SJSA1 (cell line): ENCODE data around the gene NTM. TPM values are rescaled to one million over a fixed set of nuclear protein-coding genes. Genes with fewer than 3 reads are reported as not detected.

Experiments used
- DNase-seq, 2 experiments: peaks; one replicate each; pipeline ENCODE4 v3.0.0-alpha.2; 2015 to 2020; ENCODE audit warnings: low spot score in 2 of 2, low read depth in 1 of 2
- H3K27ac ChIP-seq: fragments of 250-450 bp; sonication (Bioruptor Pico); 2 replicates; pipeline ENCODE4 v1.5.1; 2020; ENCODE audit warnings: mild to moderate bottlenecking, moderate library complexity
- H3K27me3 ChIP-seq: fragments of 250-450 bp; sonication (Bioruptor Pico); replicated peaks from 2 replicates; pipeline ENCODE4 v1.5.1; 2020; ENCODE audit warnings: mild to moderate bottlenecking, moderate library complexity
- H3K36me3 ChIP-seq: fragments of 250-450 bp; sonication (Bioruptor Pico); 2 replicates; pipeline ENCODE4 v1.5.1; 2020; ENCODE audit warnings: mild to moderate bottlenecking
- H3K4me1 ChIP-seq: fragments of 250-450 bp; sonication (Bioruptor Pico); replicated peaks from 2 replicates; pipeline ENCODE4 v1.6.1; 2021; ENCODE audit warnings: mild to moderate bottlenecking
- H3K4me3 ChIP-seq: fragments of 250-450 bp; sonication (Bioruptor Pico); 2 replicates; pipeline ENCODE4 v1.5.1; 2020; ENCODE audit warnings: mild to moderate bottlenecking
- H3K9me3 ChIP-seq: fragments of 250-450 bp; sonication (Bioruptor Pico); replicated peaks from 2 replicates; pipeline ENCODE4 v1.5.1; 2020; ENCODE audit warnings: mild to moderate bottlenecking
- total RNA-seq: library from RNA; depleted of rRNA; stranded (reverse); fragments of >200 nt; shearing (Covaris generic); gene quantifications from 2 replicates; pipeline ENCODE4 v1.2.3, GENCODE V29; 2014

The NTM gene
- total RNA-seq, 1 experiment from 2014 or later, result 0.34 TPM

DNA sequence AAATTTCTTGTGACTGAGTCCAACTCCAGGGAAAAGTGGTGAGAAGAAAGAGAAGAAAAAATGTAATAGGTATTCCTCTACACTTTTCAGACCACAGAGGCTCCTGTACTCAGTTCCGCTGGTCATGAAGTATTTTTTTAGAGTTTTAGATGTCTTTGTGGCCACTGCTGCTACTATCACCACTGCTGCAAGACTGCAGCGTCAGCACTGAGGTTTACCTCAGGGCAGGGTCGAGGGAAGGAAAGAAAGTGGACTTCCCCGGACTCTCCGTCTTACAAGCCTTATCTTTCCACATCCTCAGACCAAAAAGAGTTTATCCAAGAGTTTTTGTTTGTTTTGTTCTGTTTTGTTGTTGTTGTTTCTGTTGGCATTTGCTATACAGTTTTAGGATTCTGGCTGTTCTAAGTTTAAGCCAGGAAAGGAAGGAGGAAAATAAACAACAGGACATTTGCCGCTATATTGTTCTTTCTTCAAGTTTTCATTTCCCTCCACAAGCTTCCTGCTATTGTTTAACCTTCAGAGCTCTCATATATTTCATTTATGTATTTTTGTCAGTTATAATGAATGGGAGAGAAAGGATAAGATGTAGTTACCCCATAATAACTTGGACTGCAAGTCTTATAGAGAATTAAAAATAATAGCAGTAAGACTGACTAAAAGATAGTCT lies 919.3 kb downstream of the NTM start:
- Histone ChIP-seq H3K27ac (no peak overlapping the region), H3K9me3 (no peaks in the 10 kb centered on the region), H3K4me3 (no peak overlapping the region), H3K27me3 (no peaks in the 10 kb centered on the region), H3K4me1 (no peaks in the 10 kb centered on the region), H3K36me3 (no peaks in the 10 kb centered on the region)
- no peak for DNase-seq

DNA sequence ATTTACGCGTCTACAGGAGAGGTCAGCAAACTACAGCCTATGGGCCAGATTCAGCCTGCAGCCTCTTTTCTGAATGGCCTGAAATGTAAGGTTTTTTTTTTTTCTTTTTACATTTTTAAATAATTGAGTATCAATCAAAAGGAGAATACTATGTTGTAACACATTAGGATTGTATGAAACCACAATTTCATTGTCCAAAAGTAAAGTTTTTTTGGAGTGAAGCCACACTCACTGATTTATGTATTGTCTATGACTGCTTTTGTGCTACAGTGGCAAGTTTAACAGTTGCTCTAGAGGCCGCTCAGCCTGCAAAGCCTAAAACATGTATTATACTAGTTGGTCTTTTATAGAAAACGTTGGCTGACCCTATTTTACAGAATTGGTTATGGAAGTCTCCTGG lies 923.2 kb downstream of the NTM start:
- no peaks in the 10 kb centered on the region for H3K27me3 ChIP-seq
- H3K4me1 ChIP-seq, result no peaks in the 10 kb centered on the region
- H3K27ac ChIP-seq, result no peak overlapping the region
- DNase-seq, result no peak
- H3K36me3 ChIP-seq, result no peaks in the 10 kb centered on the region
- H3K4me3 ChIP-seq, result no peak overlapping the region
- H3K9me3 ChIP-seq, result no peaks in the 10 kb centered on the region

DNA sequence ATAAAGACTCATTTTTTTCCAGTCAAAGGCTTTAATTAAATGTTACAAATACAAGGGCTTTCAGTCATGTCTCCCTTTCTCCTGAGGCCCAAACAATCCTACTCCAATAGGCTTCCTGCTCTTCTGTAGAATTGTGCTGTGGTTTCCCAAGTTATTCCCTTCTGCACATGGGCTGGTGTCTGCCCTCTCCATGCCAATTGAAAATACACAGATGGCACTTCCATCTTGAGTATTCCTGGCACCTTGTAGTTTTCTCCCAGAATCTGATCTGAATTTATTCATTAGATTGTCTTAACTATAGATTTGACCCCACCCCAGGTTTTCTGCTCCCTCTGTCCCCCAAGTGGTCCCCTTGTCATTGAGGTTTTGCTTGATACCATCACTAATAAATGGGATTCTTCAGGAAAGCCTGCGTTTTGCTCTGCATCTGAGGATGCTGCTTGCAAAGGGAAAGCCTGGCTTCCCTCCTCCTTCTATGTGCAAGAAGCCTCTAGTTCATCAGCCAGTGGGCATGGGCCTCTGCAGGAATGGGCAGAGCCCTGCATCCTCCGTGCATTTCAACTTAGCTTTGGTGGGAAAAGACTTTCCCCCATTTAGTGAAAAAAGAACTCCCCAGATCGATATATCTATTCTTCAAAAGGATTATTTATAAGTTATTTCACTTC lies 926.7 kb downstream of the NTM start:
- H3K36me3 ChIP-seq, result no peaks in the 10 kb centered on the region
- no peak for DNase-seq
- no peak overlapping the region for H3K27ac ChIP-seq

DNA sequence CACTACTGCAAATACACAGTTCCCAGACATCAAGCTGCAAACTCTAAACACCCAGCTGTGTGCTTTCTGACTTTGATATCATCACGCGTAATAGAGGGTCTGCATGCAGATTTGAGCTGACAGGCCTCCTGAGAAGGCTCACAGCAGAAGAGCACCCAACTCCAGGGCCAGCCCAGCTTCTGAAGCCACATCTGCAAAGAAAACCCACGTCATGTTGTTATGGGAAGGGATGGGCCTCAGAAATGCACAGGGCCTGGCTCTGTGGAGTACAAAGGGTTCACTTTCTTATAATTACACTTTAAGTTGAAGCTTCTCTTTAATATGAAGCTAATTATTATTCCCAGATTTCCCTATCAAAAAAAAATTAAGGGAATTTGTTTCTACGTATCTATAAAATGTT lies 927.9 kb downstream of the NTM start:
- no peak for DNase-seq
- Histone ChIP-seq H3K4me1 (no peaks in the 10 kb centered on the region), H3K4me3 (no peak overlapping the region), H3K27me3 (no peaks in the 10 kb centered on the region), H3K9me3 (no peaks in the 10 kb centered on the region), H3K36me3 (no peaks in the 10 kb centered on the region), H3K27ac (no peak overlapping the region)

More for the DNA sequence above, 926.7 kb downstream of the NTM start:
- Histone ChIP-seq H3K27me3 (no peaks in the 10 kb centered on the region), H3K4me3 (no peak overlapping the region), H3K4me1 (no peaks in the 10 kb centered on the region), H3K9me3 (no peaks in the 10 kb centered on the region)

DNA sequence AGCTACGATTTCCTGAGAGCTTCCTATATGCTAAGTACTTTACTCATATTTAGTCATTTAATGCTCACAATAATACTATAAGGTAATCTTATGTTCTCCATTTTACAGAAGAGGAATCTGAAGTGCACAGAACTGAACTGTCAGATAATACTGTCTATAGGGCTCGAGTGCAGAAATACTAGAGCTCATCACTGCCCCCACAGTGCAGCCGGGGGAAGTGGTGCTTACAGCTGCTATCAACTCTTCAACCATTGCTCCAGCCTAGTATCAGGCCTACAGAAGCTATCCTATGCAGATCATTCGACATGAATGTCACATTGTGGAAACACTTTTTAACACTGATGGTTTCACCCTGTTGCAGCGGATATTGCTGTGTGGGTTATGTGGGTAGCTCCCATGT lies 929.9 kb downstream of the NTM start:
- Histone ChIP-seq H3K36me3 (no peaks in the 10 kb centered on the region), H3K27me3 (no peaks in the 10 kb centered on the region), H3K9me3 (no peaks in the 10 kb centered on the region), H3K27ac (no peak overlapping the region), H3K4me1 (no peaks in the 10 kb centered on the region), H3K4me3 (no peak overlapping the region)
- DNase-seq, result no peak

DNA sequence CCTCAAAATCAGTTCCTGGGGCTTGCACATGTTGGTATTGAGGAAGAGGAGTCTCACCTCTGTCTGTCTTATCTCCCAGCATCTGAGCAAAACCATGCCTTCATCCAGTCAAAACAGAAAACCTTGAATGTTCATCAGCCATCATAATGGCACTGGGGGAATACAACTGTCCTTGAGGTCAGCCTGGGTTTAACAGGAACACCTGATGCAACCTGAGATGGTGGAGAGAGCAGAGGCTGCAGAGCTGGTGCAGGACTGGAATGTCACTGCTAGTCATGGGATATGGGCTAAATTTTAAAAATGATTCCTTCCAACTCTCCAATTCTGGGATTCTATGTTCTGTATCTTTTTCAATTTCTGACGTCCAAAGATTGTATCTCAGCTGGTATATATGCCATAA lies 931.0 kb downstream of the NTM start:
- no peaks in the 10 kb centered on the region for H3K36me3 ChIP-seq
- no peak for DNase-seq
- H3K4me1 ChIP-seq, result no peaks in the 10 kb centered on the region
- H3K27ac ChIP-seq, result no peak overlapping the region
- H3K4me3 ChIP-seq, result no peak overlapping the region
- no peaks in the 10 kb centered on the region for H3K27me3 ChIP-seq
- no peaks in the 10 kb centered on the region for H3K9me3 ChIP-seq

DNA sequence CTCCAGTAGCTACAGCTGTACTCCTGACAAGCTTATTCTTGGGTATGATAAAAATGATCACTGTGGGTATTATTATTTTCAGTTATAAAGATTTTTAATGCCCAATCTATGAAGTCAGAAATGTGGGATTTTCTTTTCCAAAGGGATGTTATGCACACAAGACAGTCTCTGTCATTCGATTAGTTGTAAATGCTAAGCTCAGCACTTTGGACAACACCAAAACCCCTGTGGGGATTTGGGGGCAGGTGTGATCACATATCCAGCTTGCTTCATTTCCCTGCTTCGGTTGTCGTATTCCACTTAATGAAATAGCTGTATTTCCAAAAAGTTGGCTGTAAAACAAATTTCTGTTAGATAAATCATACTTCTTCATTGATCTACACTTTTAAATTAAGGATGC lies 931.5 kb downstream of the NTM start:
- H3K36me3 ChIP-seq, result no peaks in the 10 kb centered on the region
- no peak for DNase-seq
- H3K27me3 ChIP-seq, result no peaks in the 10 kb centered on the region
- no peaks in the 10 kb centered on the region for H3K4me1 ChIP-seq
- H3K27ac ChIP-seq, result no peak overlapping the region
- H3K4me3 ChIP-seq, result no peak overlapping the region
- no peaks in the 10 kb centered on the region for H3K9me3 ChIP-seq

DNA sequence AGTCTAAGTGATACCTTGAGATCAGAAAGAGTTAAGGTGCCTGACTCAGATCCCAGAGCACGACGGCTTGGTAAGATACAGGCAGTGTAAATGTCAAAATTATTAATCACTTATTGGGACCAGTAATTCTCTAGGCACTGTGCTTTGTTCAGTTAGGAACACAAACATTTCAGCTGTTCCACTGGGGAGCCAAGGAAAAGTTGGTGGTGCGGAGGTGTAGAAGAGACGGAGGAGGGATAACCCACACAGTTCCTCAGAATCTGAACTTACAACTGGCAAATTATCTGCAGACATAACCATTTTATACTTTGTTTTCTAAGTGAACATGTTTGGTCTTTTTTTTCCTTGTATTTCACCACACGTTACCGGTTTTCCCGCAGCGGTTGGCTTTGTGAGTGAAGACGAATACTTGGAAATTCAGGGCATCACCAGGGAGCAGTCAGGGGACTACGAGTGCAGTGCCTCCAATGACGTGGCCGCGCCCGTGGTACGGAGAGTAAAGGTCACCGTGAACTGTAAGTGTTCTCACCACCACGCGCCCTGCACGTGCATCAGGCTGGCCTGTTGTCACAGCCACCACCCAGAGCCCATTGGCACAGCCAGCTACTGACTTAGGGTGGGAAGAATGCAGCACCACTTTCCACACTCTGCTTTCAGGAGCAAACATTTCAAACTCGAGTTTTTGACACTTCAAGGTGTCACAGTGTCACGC lies 937.0 kb downstream of the NTM start:
- Histone ChIP-seq H3K9me3 (no peaks in the 10 kb centered on the region), H3K27ac (no peak overlapping the region), H3K4me1 (no peaks in the 10 kb centered on the region; the same call in 1 of the 2 replicates), H3K4me3 (no peak overlapping the region), H3K27me3 (no peaks in the 10 kb centered on the region), H3K36me3 (no peaks in the 10 kb centered on the region)
- DNase-seq, result no peak

DNA sequence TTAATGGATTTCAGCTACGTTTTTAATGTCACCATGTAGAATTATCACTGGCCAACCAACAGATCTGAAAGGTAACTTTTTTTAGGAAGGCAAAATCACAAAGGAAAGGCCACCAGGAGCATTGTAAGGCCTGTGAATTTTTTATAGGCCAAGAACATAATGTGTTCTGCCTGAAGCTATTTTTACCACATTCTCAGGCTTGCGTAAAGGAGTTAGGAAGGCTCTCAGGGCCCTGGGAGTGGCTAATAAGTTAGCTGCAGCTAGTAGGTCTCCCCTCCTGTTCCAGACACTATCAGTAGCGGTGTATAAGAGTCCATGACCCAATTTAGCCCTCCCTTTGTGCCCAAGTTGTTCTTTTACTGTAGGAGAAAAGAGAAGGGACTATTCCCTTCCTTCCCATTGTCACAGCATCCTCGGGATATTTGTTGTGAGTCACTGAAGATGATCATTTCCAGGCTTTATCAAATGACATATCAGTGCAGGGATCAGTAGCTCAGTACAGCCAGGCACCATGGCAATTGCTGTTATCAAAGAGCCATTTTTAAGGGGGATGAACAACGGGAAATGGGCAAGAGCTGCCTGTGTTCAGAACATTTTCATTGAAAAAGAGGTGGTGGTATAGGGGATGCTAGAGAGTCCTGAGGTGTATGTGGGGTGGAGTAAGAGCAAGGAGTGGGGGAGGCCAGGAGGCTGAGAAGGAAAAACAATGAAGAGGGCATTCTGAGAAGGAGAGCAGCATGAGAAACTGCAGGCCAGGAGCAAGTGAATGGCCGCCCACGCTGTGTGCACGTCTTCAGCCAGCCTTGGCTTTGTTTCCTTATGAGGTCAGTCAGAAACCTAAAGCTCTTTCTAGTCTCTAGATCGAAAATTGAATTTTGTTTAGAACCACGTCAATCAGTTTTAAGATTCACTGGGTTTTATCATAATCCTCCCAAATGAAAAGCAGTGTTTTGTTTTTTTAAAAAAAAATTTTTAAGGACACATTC lies 940.3 kb downstream of the NTM start:
- H3K27ac ChIP-seq, result no peak overlapping the region
- DNase-seq, result no peak
- no peak overlapping the region for H3K4me3 ChIP-seq
- no peaks in the 10 kb centered on the region for H3K9me3 ChIP-seq
- H3K27me3 ChIP-seq, result no peaks in the 10 kb centered on the region
- no peaks in the 10 kb centered on the region; the same call in 1 of the 2 replicates for H3K4me1 ChIP-seq
- no peaks in the 10 kb centered on the region for H3K36me3 ChIP-seq

DNA sequence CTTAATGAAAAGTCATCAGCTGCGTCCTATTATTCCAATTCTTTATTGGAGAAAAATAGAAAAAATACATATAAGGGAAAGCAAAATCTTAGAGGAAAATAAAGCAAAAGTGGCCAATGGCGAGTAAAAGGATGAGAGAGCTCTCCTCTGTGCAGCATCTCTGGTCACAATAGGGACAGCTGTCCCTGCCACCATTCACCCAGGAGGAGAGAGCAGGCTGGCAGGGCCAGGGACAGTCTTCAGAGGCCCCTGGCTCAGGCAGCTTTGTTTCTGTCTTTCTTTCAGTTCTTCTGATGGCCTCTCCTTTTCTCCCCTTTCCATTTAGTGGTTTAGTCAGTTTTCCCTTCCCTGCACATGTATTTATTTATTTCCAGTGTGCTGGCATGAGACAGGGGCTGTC lies 941.3 kb downstream of the NTM start:
- no peak for DNase-seq
- Histone ChIP-seq H3K36me3 (no peaks in the 10 kb centered on the region), H3K27me3 (no peaks in the 10 kb centered on the region), H3K27ac (no peak overlapping the region), H3K4me3 (no peak overlapping the region), H3K9me3 (no peaks in the 10 kb centered on the region), H3K4me1 (no peaks in the 10 kb centered on the region; the same call in 1 of the 2 replicates)

DNA sequence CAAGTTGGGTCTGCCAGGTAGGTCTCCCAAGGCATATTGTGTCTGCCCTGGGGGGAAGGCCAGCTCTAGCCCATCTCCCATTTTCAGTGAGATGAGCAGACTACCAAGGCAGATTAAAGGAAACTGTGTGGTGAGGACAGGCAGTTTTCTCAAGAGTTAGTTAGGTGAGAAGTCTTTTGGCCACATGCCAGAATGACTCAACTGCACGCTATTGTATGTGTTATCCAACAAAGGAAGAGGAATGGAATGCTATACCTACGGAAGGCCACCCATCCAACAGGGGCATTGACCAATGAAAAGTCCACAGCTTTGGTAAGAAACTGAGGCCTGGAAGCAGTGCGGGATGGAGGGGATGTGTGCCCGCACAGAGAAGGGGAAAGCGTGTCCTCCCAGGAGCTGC lies 941.7 kb downstream of the NTM start:
- Histone ChIP-seq H3K4me3 (no peak overlapping the region), H3K36me3 (no peaks in the 10 kb centered on the region), H3K27ac (no peak overlapping the region), H3K27me3 (no peaks in the 10 kb centered on the region), H3K4me1 (no peaks in the 10 kb centered on the region; the same call in 1 of the 2 replicates), H3K9me3 (no peaks in the 10 kb centered on the region)
- peak; percentile 43 to 44 for DNase-seq

DNA sequence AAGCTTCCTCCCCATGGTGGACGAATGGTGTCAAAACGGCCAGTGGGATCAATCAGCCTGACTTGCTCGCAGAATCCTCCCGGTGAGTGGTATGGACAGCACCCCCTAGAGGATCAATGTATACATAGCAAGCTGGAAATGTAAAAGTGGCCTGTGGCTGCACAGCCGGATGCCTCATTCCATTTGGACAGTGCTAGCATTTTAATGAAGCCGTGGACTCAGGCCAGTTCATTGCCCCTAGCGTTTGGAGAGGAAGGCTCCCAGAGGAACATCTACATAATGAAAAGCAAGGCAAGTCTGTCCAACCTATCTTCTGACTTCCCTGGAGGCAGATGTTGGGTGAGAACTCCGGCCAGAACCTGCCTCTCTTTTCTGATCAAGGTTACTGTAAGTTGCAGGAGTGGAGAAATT lies 942.3 kb downstream of the NTM start:
- no peak overlapping the region for H3K27ac ChIP-seq
- no peak for DNase-seq
- no peaks in the 10 kb centered on the region for H3K9me3 ChIP-seq
- no peaks in the 10 kb centered on the region; the same call in 1 of the 2 replicates for H3K4me1 ChIP-seq
- H3K27me3 ChIP-seq, result no peaks in the 10 kb centered on the region
- no peak overlapping the region for H3K4me3 ChIP-seq
- H3K36me3 ChIP-seq, result no peaks in the 10 kb centered on the region

DNA sequence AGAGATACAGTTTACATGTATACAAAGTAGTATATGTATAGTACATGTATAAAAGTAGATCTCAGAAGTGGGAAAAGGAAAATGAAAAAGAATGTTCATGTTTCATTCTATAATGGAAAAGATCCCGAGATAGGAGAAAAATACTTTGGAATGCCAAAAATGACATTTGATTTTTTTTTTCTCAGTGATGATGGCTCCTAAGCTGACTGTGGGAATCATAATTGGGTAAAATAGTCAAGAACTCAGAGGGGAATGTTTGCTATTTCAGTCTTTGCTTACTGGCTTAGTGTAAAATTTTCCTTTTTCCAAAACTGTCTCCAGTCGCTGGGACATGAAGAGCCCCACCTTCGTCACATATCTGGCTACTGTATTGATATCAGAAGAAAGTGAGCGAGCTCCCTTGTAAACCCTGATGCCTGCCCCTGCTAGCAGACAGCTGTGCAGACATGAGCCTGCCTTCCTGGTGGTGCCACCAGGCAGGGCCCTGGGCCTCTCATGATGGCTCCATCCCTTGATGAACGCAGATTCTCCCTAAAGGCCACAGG lies 944.6 kb downstream of the NTM start:
- no peaks in the 10 kb centered on the region; the same call in 1 of the 2 replicates for H3K4me1 ChIP-seq
- no peaks in the 10 kb centered on the region for H3K9me3 ChIP-seq
- H3K27me3 ChIP-seq, result no peaks in the 10 kb centered on the region
- H3K4me3 ChIP-seq, result no peak overlapping the region
- no peaks in the 10 kb centered on the region for H3K36me3 ChIP-seq
- H3K27ac ChIP-seq, result no peak overlapping the region
- DNase-seq, result no peak
